Chondrocyte (in vitro differentiated cells): Measurements from ENCODE around the gene TMEM250. TPM values are rescaled to one million over a fixed set of nuclear protein-coding genes. Genes with fewer than 3 reads are reported as not detected.

ENCODE experiments used
- DNase-seq: peaks from one replicate; pipeline ENCODE4 v3.0.0; 2021; ENCODE audit warnings: mixed read lengths, low spot score
- H3K27ac Mint-ChIP-seq: one replicate; pipeline ENCODE4 v1.8.0; 2021; ENCODE audit warnings: mild to moderate bottlenecking, moderate library complexity, mixed read lengths; ENCODE audit not compliant: unreplicated experiment
- H3K27me3 Mint-ChIP-seq: 2 replicates; pipeline ENCODE4 v1.8.0; 2021; ENCODE audit warnings: low read depth, mixed read lengths
- H3K36me3 Mint-ChIP-seq: 2 replicates; pipeline ENCODE4 v1.8.0; 2021; ENCODE audit warnings: low read depth, mixed read lengths
- H3K4me1 Mint-ChIP-seq: 2 replicates; pipeline ENCODE4 v1.8.0; 2021; ENCODE audit warnings: low read depth, mild to moderate bottlenecking, mixed read lengths
- H3K4me3 Mint-ChIP-seq: one replicate; pipeline ENCODE4 v1.8.0; 2021; ENCODE audit warnings: mild to moderate bottlenecking, moderate library complexity, mixed read lengths; ENCODE audit not compliant: unreplicated experiment
- H3K9me3 Mint-ChIP-seq: 2 replicates; pipeline ENCODE4 v1.8.0; 2021; ENCODE audit warnings: low read depth, mixed read lengths
- total RNA-seq: library from RNA; stranded (reverse); gene quantifications from 3 replicates; pipeline ENCODE4 v1.2.1, GENCODE V29; 2021
- TF ChIP-seq, protein P1 (sequence below): fragments of 200-600 bp; sonication (generic); IDR thresholded peaks from 2 replicates; pipeline ENCODE4 v1.5.0; 2021; ENCODE audit warnings: antibody characterized with exemption, mild to moderate bottlenecking, moderate library complexity

TMEM250 gene
- total RNA-seq, 1 donor from 2014 or later: 37.3 TPM

DNA sequence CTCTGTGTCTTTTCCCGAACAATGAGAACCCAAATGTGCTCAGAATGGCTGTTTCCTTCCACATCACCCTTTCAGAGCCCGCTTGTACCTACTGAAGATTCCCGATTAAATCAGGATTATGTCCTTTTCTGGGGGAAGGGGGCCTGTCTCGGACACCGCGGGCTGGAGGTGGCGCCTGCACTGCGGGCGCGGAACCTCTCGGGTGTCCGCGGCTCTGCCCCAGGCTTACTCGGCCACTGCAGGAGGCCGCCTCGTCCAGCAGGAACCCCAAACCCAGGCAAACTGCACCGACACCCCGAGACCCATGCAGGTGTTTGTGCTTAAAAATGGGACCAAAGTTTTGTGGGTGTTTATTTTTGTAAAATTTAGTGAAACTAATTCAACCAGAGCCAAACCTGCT lies 8.6 kb upstream of the TMEM250 start:
- Mint-ChIP-seq H3K9me3 (no peaks in the 10 kb centered on the region), H3K27ac (no peak overlapping the region), H3K4me1 (peaks cover 6% of the 10 kb centered on the region), H3K36me3 (peaks cover 2% of the 10 kb centered on the region), H3K27me3 (peaks cover 28% of the 10 kb centered on the region), H3K4me3 (no peak overlapping the region)
- TF ChIP-seq, protein P1, sequence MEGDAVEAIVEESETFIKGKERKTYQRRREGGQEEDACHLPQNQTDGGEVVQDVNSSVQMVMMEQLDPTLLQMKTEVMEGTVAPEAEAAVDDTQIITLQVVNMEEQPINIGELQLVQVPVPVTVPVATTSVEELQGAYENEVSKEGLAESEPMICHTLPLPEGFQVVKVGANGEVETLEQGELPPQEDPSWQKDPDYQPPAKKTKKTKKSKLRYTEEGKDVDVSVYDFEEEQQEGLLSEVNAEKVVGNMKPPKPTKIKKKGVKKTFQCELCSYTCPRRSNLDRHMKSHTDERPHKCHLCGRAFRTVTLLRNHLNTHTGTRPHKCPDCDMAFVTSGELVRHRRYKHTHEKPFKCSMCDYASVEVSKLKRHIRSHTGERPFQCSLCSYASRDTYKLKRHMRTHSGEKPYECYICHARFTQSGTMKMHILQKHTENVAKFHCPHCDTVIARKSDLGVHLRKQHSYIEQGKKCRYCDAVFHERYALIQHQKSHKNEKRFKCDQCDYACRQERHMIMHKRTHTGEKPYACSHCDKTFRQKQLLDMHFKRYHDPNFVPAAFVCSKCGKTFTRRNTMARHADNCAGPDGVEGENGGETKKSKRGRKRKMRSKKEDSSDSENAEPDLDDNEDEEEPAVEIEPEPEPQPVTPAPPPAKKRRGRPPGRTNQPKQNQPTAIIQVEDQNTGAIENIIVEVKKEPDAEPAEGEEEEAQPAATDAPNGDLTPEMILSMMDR: no peak
- DNase-seq: no peak

DNA sequence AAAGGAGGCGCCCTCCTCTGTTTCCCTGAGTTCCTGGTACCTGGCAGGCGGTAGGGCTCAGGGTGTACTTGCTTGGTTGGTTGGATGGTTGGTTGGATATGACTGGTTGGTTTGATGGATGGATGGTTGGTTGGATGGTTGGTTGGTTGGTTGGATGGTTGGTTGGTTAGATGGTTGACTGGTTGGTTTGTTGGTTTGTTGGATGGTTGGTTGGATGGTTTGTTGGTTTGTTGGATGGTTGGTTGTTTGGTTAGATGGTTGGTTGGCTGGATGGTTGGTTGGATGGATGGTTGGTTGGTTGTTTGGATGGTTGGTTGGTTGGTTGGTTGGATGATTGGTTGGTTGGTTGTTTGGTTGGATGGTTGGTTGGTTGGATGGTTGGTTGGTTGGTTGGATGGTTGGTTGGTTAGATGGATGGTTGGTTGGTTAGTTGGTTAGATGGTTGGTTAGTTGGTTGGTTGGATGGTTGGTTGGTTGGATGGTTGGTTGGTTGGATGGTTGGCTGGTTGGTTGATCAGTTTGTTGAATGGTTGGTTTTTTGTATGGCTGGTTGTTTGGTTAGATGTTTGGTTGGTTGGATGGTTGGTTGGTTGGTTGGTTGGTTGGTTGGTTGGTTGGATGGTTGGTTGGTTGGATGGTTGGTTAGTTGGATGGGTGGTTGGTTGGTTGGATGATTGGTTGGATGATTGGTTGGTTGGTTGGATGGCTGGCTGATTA lies 6.5 kb upstream of the TMEM250 start:
- Mint-ChIP-seq H3K27me3 (peaks cover 16% of the 10 kb centered on the region), H3K4me3 (no peak overlapping the region), H3K36me3 (peaks cover 2% of the 10 kb centered on the region), H3K27ac (no peak overlapping the region), H3K4me1 (peaks cover 6% of the 10 kb centered on the region), H3K9me3 (no peaks in the 10 kb centered on the region)
- TF ChIP-seq, protein P1: no peak
- no peak for DNase-seq

DNA sequence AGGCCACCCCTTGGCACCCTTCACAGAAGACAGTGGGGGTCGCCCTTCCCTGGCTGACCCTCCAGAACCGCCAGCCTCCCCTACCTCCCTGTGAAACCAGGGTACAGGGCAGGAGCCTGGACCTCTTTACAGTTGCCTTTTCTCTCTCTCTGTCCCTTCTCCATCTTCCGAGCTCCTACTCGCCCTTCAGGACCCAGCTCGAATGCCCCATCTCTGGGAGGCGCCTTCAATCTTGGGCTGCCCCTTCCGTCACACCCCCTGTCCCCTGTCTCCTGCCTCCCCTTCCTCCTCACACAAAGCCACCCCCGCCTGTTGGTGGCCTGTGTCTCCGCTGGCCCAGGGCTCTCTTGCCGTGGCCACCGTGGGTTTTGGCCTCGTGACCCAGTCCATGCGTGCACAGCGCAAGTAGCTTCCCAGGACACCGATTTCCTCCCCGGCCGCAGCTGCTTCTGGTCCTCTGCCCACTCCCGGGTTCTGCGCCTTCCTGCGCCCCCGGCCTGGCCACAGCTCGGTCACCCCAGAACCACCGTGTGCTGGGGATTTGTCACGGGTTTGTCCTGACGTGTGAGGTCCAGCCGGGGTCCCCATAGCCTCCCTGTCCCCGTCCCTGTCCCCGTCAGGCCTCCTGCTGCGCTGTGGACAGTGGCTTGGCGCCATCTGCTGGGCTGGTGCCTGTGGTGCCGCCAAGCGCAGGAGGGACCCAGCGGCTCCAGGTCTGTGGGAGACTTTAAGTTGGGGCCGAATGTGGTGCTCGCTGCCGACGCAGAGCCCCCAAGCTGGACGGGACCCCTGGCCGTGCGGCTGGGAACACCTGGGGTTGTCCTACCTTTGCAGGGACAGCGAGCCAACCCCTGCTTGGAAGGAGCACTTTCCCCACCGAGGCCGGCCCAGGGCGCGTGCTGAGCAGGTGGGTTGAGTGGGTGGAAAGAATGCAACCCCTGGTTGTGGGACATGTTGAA lies 4.0 kb upstream of the TMEM250 start:
- TF ChIP-seq, protein P1: peak; percentile 98
- no peak for DNase-seq
- peaks cover 7% of the 10 kb centered on the region for H3K27me3 Mint-ChIP-seq
- H3K4me3 Mint-ChIP-seq: no peak overlapping the region
- H3K9me3 Mint-ChIP-seq: no peaks in the 10 kb centered on the region
- peaks cover 2% of the 10 kb centered on the region for H3K36me3 Mint-ChIP-seq
- no peak overlapping the region for H3K27ac Mint-ChIP-seq
- peaks cover 7% of the 10 kb centered on the region for H3K4me1 Mint-ChIP-seq

DNA sequence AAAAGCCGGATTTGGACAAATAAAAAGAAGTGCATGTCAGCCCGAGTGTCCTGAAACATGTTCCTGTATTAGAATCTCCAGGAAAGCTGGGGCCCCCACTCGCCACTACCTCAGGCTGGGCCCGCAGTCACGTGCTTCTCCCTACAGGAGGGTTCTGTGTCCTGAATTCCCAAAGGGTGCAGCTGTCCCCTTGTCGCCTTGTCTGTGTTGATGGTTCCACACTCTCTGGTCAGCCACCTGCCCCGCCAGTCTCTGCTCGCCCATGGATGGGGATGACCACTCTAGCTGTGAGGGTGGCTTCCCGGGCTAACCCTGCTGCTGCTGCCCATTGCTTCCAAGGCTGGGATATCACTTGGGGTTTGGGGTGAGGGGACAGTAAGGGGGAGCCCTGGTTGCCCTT lies 3.1 kb upstream of the TMEM250 start:
- Mint-ChIP-seq H3K4me3 (no peak overlapping the region), H3K27me3 (peaks cover 4% of the 10 kb centered on the region), H3K9me3 (no peaks in the 10 kb centered on the region), H3K4me1 (peaks cover 9% of the 10 kb centered on the region), H3K36me3 (peaks cover 2% of the 10 kb centered on the region), H3K27ac (no peak overlapping the region)
- DNase-seq: no peak
- TF ChIP-seq, protein P1: no peak

DNA sequence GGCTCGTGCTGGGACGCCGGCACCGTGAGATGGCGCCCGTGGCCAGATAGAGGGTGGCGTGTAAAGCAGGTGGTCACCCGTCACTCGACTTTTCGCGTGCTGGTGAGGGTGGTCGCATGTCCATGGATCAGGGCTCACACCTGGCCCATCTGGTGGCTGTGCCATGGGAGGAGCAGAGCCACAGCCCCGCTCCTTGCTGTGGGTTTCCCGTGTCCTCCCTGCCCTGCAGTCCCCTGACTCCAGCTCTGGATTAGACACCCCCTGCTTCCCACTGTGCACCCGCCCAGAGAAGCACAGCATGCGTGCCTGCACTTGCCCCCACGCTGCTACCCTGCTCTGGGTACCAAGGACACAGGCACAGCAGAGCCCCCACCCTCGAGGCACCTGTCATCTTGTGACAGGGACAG lies 1.8 kb upstream of the TMEM250 start:
- TF ChIP-seq, protein P1: no peak
- Mint-ChIP-seq H3K4me1 (peaks cover 9% of the 10 kb centered on the region), H3K4me3 (no peak overlapping the region), H3K36me3 (peaks cover 2% of the 10 kb centered on the region), H3K27ac (no peak overlapping the region), H3K9me3 (no peaks in the 10 kb centered on the region), H3K27me3 (peaks cover 4% of the 10 kb centered on the region)
- no peak for DNase-seq
